Smooth muscle cell (in vitro differentiated cells): ENCODE results near the gene GET3. TPM values are rescaled to one million over a fixed set of nuclear protein-coding genes. Genes with fewer than 3 reads are reported as not detected.
A peak's percentile ranks its signal among the peaks of the same experiment; 100 is the strongest.

Experiments used
- DNase-seq: peaks from one replicate; lab custom pipeline; 2025; ENCODE audit not compliant: unreplicated experiment; lab: John Stamatoyannopoulos, UW
- H2AFZ ChIP-seq: fragments of 200-600 bp; sonication (generic); 2 replicates; pipeline ENCODE4 v1.6.0; 2016; ENCODE audit warnings: antibody characterized with exemption, low read depth, mild to moderate bottlenecking
- H3F3A ChIP-seq: fragments of 200-600 bp; sonication (generic); 2 replicates; pipeline ENCODE4 v1.6.0; 2017; ENCODE audit warnings: antibody characterized with exemption, low read depth
- H3K27ac ChIP-seq: fragments of 200-600 bp; sonication (generic); 2 replicates; pipeline ENCODE4 v1.5.1; 2016; ENCODE audit warnings: low read depth, mild to moderate bottlenecking
- H3K27me3 ChIP-seq: fragments of 200-600 bp; sonication (generic); 2 replicates; pipeline ENCODE4 v1.6.1; 2016; ENCODE audit warnings: low read depth, mild to moderate bottlenecking
- H3K36me3 ChIP-seq: fragments of 200-600 bp; sonication (generic); 2 replicates; pipeline ENCODE4 v1.5.1; 2016; ENCODE audit warnings: low read depth
- H3K4me1 ChIP-seq: fragments of 200-600 bp; sonication (generic); 2 replicates; pipeline ENCODE4 v1.5.1; 2016; ENCODE audit warnings: low read depth
- H3K4me2 ChIP-seq: fragments of 200-600 bp; sonication (generic); 2 replicates; pipeline ENCODE4 v1.6.0; 2016; ENCODE audit warnings: mild to moderate bottlenecking
- H3K4me3 ChIP-seq: fragments of 200-600 bp; sonication (generic); 2 replicates; pipeline ENCODE4 v1.5.1; 2016; ENCODE audit warnings: mild to moderate bottlenecking
- H3K79me2 ChIP-seq: fragments of 200-600 bp; sonication (generic); 2 replicates; pipeline ENCODE4 v1.6.0; 2016; ENCODE audit warnings: low read depth, mild to moderate bottlenecking
- H3K9ac ChIP-seq: fragments of 200-600 bp; sonication (generic); 2 replicates; pipeline ENCODE4 v1.6.0; 2016; ENCODE audit warnings: low read depth
- H3K9me3 ChIP-seq: fragments of 200-600 bp; sonication (generic); replicated peaks from 2 replicates; pipeline ENCODE4 v1.5.1; 2016; ENCODE audit warnings: low read depth
- H4K20me1 ChIP-seq: fragments of 200-600 bp; sonication (generic); 2 replicates; pipeline ENCODE4 v1.6.0; 2016; ENCODE audit warnings: low read depth
- CTCF ChIP-seq: fragments of 200-600 bp; sonication (generic); IDR thresholded peaks from 2 replicates; pipeline ENCODE4 v1.5.1; 2017; ENCODE audit warnings: borderline replicate concordance, mild to moderate bottlenecking, antibody characterized with exemption; ENCODE audit not compliant: insufficient read depth, poor library complexity, severe bottlenecking
- WGBS: methylation state at CpG from one replicate; pipeline ENCODE4 v1.1.7; 2016; ENCODE audit warnings: low lambda C conversion rate; 5-methylcytosine and 5-hydroxymethylcytosine counted together
- polyA plus RNA-seq: library from polyadenylated mRNA; unstranded; fragments of >200 nt; fragmentation: Nextera tagmentation; extraction: Ambion mirVana; gene quantifications from 2 replicates; pipeline ENCODE4 v1.2.1, GENCODE V29; 2016
- total RNA-seq: library from RNA; depleted of rRNA; stranded (reverse); fragments of >200 nt; gene quantifications from 2 replicates; pipeline ENCODE4 v1.2.3, GENCODE V29; 2014

The GET3 gene
- total and polyA plus RNA-seq, 2 experiments from 2014 or later, result 51.4 to 99.6 TPM

- no peak overlapping the region for H3K4me3 ChIP-seq
- no peak for TF ChIP-seq CTCF
These were observed 17.3 kb downstream of the GET3 start for GRCh38 chr19:12754465-12755196.

GRCh38 chr19:12756150-12756883, 19.0 kb downstream of the GET3 start:
- Histone ChIP-seq H3F3A (peaks cover 4% of the 10 kb centered on the region), H3K27me3 (peaks cover 24% of the 10 kb centered on the region), H3K79me2 (no peaks in the 10 kb centered on the region), H3K4me2 (no peak overlapping the region), H2AFZ (no peak overlapping the region), H3K36me3 (no peaks in the 10 kb centered on the region), H3K4me3 (no peak overlapping the region), H3K4me1 (peaks cover 4% of the 10 kb centered on the region), H3K9me3 (no peaks in the 10 kb centered on the region), H4K20me1 (no peaks in the 10 kb centered on the region), H3K27ac (no peak overlapping the region), H3K9ac (no peak overlapping the region)
- WGBS, result 90% methylated on average over 19 of the region's 19 CpGs
- TF ChIP-seq CTCF, result no peak
- DNase-seq, result no peak

More at GRCh38 chr19:12754465-12755196, 17.3 kb downstream of the GET3 start:
- H2AFZ ChIP-seq, result no peak overlapping the region
- no peaks in the 10 kb centered on the region for H3K79me2 ChIP-seq
- H3K9ac ChIP-seq, result no peak overlapping the region
- H3K36me3 ChIP-seq, result no peaks in the 10 kb centered on the region
- no peaks in the 10 kb centered on the region for H4K20me1 ChIP-seq
- no peak overlapping the region for H3K4me2 ChIP-seq
- peaks cover 4% of the 10 kb centered on the region for H3K4me1 ChIP-seq
- H3K27me3 ChIP-seq, result peaks cover 40% of the 10 kb centered on the region
- no peak for DNase-seq
- 90% methylated on average over 38 of the region's 50 CpGs for WGBS
- H3F3A ChIP-seq, result peaks cover 4% of the 10 kb centered on the region
- H3K9me3 ChIP-seq, result no peaks in the 10 kb centered on the region
- H3K27ac ChIP-seq, result no peak overlapping the region

- 12% methylated on average over 48 of the region's 60 CpGs for WGBS
- Histone ChIP-seq H3K27me3 (peaks cover 11% of the 10 kb centered on the region), H3K9ac (no peak overlapping the region), H3K36me3 (no peaks in the 10 kb centered on the region), H3K4me2 (peak overlapping the region; percentile 90), H3K4me3 (peak overlapping the region; percentile 49), H2AFZ (peak overlapping the region; percentile 81), H3K4me1 (peaks cover 4% of the 10 kb centered on the region), H3K27ac (no peak overlapping the region), H3K9me3 (no peaks in the 10 kb centered on the region), H3K79me2 (no peaks in the 10 kb centered on the region), H3F3A (peaks cover 4% of the 10 kb centered on the region), H4K20me1 (no peaks in the 10 kb centered on the region)
- DNase-seq, result peak; percentile 50
- peak; percentile 97 for TF ChIP-seq CTCF
These were observed 20.4 kb downstream of the GET3 start for GRCh38 chr19:12757544-12758274.
